ENCODE results near the gene NAPG. TPM values are rescaled to one million over a fixed set of nuclear protein-coding genes. Genes with fewer than 3 reads are reported as not detected.

The NAPG gene
- total RNA-seq (2021) (54.0 and 57.5 TPM in 2 replicates), Bru-seq, nascent RNA (percentile 95 among the genes with signal in this experiment), BruChase-seq, experiment 1, labeled RNA remaining after a 2-hour chase (percentile 97 among the genes with signal in this experiment), BruChase-seq, experiment 2, labeled RNA remaining after a 6-hour chase (percentile 96 among the genes with signal in this experiment)
- long read RNA-seq, partial matches to known transcripts = 11 of 23 reads
- long read RNA-seq, other reads (novel, unspliced or antisense) = 8 of 23 reads

GRCh38 chr18:10525697-10526560 lies at the start of gene NAPG:
Gene NAPG (plus strand): TSS chr18:10526027. CDS start chr18:10526103, 76 bp downstream.
- no TSS peak for BruUV-seq (replicated peaks)
- peak within 1 kb of the TSS; percentile 81 for H3K4me3 ChIP-seq (ENCODE audit: low read depth, low read length, poor library complexity, severe bottlenecking)
- H3K9me3 ChIP-seq (ENCODE audit: low read depth, low read length, poor library complexity, severe bottlenecking) = no peaks in the 10 kb centered on the region
- peak; percentile 97 for DNase-seq (ENCODE audit: low spot score)
- POLR2A ChIA-PET (ENCODE audit: low non-redundant PET) = interaction anchor here (0.7 kb wide), 1 partner anchor 15 kb away, joined by 8 read pairs; no protein-coding TSS in a partner anchor
- intact Hi-C loops (cut with micrococcal nuclease; ENCODE audit: unreplicated experiment) = loop anchor here (10.0 kb wide), 4 partner anchors 59 to 911 kb away; partner anchors contain the start of genes PPP4R1 and RAB31
- no peaks in the 10 kb centered on the region for H3K36me3 ChIP-seq (ENCODE audit: insufficient read depth, low read length, poor library complexity, severe bottlenecking)
- peak within 1 kb of the TSS; percentile 86 for H3K27ac ChIP-seq (ENCODE audit: low read depth, low read length, poor library complexity, severe bottlenecking)
- TF ChIP-seq CTCF (conservative IDR thresholded peaks at IDR 0.05; ENCODE audit: low read depth, low read length) = no peak
- TF ChIP-seq EZH2 (IDR thresholded peaks at IDR 0.05; ENCODE audit: borderline replicate concordance, low read depth, low read length, poor library complexity, severe bottlenecking) = no peak
- no peaks in the 10 kb centered on the region for H3K27me3 ChIP-seq (replicated peaks; ENCODE audit: insufficient read depth, low read depth, low read length, poor library complexity)
- peaks cover 19% of the 10 kb centered on the region for H3K4me1 ChIP-seq (ENCODE audit: insufficient read depth, low read length, poor library complexity, severe bottlenecking)
- CTCF ChIA-PET = interaction anchor here (0.6 kb wide), 1 partner anchor 1004 kb away, joined by 3 read pairs; no protein-coding TSS in a partner anchor

GRCh38 chr18:10476338-10476791 lies 49.5 kb upstream of the NAPG start:
- Histone ChIP-seq H3K27me3 (replicated peaks; ENCODE audit: insufficient read depth, low read depth, low read length, poor library complexity) (no peaks in the 10 kb centered on the region), H3K36me3 (ENCODE audit: insufficient read depth, low read length, poor library complexity, severe bottlenecking) (peaks cover 91% of the 10 kb centered on the region), H3K4me1 (ENCODE audit: insufficient read depth, low read length, poor library complexity, severe bottlenecking) (peaks cover 89% of the 10 kb centered on the region), H3K4me3 (ENCODE audit: low read depth, low read length, poor library complexity, severe bottlenecking) (peak overlapping the region; percentile 14), H3K9me3 (ENCODE audit: low read depth, low read length, poor library complexity, severe bottlenecking) (no peaks in the 10 kb centered on the region), H3K27ac (ENCODE audit: low read depth, low read length, poor library complexity, severe bottlenecking) (peak overlapping the region; percentile 100)
- ChIA-PET POLR2A (ENCODE audit: low non-redundant PET) (no interaction called here), CTCF (no interaction called here)
- no TSS peak for BruUV-seq (replicated peaks)
- peak; percentile 96 for DNase-seq (ENCODE audit: low spot score)
- intact Hi-C loops (cut with micrococcal nuclease; ENCODE audit: unreplicated experiment) = loop anchor here (2.0 kb wide), 1 partner anchor 42 kb away; no protein-coding TSS in a partner anchor
- TF ChIP-seq CTCF (conservative IDR thresholded peaks at IDR 0.05; ENCODE audit: low read depth, low read length) (no peak), EZH2 (IDR thresholded peaks at IDR 0.05; ENCODE audit: borderline replicate concordance, low read depth, low read length, poor library complexity, severe bottlenecking) (no peak)

GRCh38 chr18:10477121-10477862 lies 48.5 kb upstream of the NAPG start:
- peak; percentile 97 for DNase-seq (ENCODE audit: low spot score)
- peaks cover 85% of the 10 kb centered on the region for H3K4me1 ChIP-seq (ENCODE audit: insufficient read depth, low read length, poor library complexity, severe bottlenecking)
- TSS peak; percentile 6 for BruUV-seq (replicated peaks)
- peaks cover 91% of the 10 kb centered on the region for H3K36me3 ChIP-seq (ENCODE audit: insufficient read depth, low read length, poor library complexity, severe bottlenecking)
- intact Hi-C loops (cut with micrococcal nuclease; ENCODE audit: unreplicated experiment) = loop anchor here (2.0 kb wide), 1 partner anchor 42 kb away; no protein-coding TSS in a partner anchor
- POLR2A ChIA-PET (ENCODE audit: low non-redundant PET) = interaction anchor here (0.6 to 1.2 kb wide), 5 partner anchors 9 to 20 kb away, joined by 3 to 5 read pairs (median 3); no protein-coding TSS in a partner anchor
- peak overlapping the region; percentile 100 for H3K27ac ChIP-seq (ENCODE audit: low read depth, low read length, poor library complexity, severe bottlenecking)
- TF ChIP-seq CTCF (conservative IDR thresholded peaks at IDR 0.05; ENCODE audit: low read depth, low read length) (no peak), EZH2 (IDR thresholded peaks at IDR 0.05; ENCODE audit: borderline replicate concordance, low read depth, low read length, poor library complexity, severe bottlenecking) (no peak)
- H3K27me3 ChIP-seq (replicated peaks; ENCODE audit: insufficient read depth, low read depth, low read length, poor library complexity) = no peaks in the 10 kb centered on the region
- CTCF ChIA-PET = interaction anchor here (0.6 kb wide), 1 partner anchor 576 kb away, joined by 3 read pairs; no protein-coding TSS in a partner anchor
- H3K4me3 ChIP-seq (ENCODE audit: low read depth, low read length, poor library complexity, severe bottlenecking) = peak overlapping the region; percentile 14
- no peaks in the 10 kb centered on the region for H3K9me3 ChIP-seq (ENCODE audit: low read depth, low read length, poor library complexity, severe bottlenecking)
